CD4-positive, alpha-beta T cell treated with Interleukin-15 for 4 hours (primary cell): ENCODE data around the gene HAGHL.

Experiments
- DNase-seq: peaks from one replicate; pipeline ENCODE4 v3.0.0-alpha.2; 2020; ENCODE audit warnings: low spot score

HAGHL gene

GRCh38 chr16:720990-721764, 5.7 kb upstream of the HAGHL start, which contains the start of gene ANTKMT:
Gene ANTKMT, plus strand, starts transcription at chr16:721146. Its CDS starts 129 bp downstream, at chr16:721275.
- peak; percentile 65 for DNase-seq

- DNase-seq = no peak
These were observed 5.0 kb upstream of the HAGHL start for GRCh38 chr16:721765-722540.

- no peak for DNase-seq
These were observed 3.9 kb upstream of the HAGHL start for GRCh38 chr16:722835-723633.

- no peak for DNase-seq
These were observed 3.2 kb upstream of the HAGHL start for GRCh38 chr16:723695-724094.

- no peak for DNase-seq
These were observed 2.5 kb upstream of the HAGHL start for GRCh38 chr16:724188-725040.

GRCh38 chr16:725041-725376, 1.9 kb upstream of the HAGHL start:
- DNase-seq = no peak

GRCh38 chr16:725463-726187, 1.3 kb upstream of the HAGHL start:
- no peak for DNase-seq

GRCh38 chr16:726188-726437, 793 bp upstream of the HAGHL start:
- no peak for DNase-seq

GRCh38 chr16:727291-727977, 528 bp downstream of the HAGHL start:
- DNase-seq = no peak

- peak; percentile 50 for DNase-seq
These were observed 1.4 kb downstream of the HAGHL start for GRCh38 chr16:728131-728889.

GRCh38 chr16:728890-729744, 2.2 kb downstream of the HAGHL start:
- no peak for DNase-seq

- DNase-seq = no peak
These were observed 3.1 kb downstream of the HAGHL start for GRCh38 chr16:729768-730665.

- no peak for DNase-seq
These were observed 4.0 kb downstream of the HAGHL start for GRCh38 chr16:730666-731509.

GRCh38 chr16:732332-732731, 5.4 kb downstream of the HAGHL start:
- no peak for DNase-seq

GRCh38 chr16:732936-733335, 6.0 kb downstream of the HAGHL start:
- DNase-seq = no peak

GRCh38 chr16:733382-734207, 6.7 kb downstream of the HAGHL start:
- no peak for DNase-seq
